ENCODE measurements around the gene STARD3. TPM values are rescaled to one million over a fixed set of nuclear protein-coding genes. Genes with fewer than 3 reads are reported as not detected.

Gene STARD3
- total RNA-seq, 2 donors from 2014 or later = 62.7 to 80.6 TPM

- no peak overlapping the region for H3K27ac Mint-ChIP-seq
- no peak for DNase-seq (ENCODE audit: low spot score in 2 of 2)
- ATAC-seq = no peak
- peaks cover 0 to 5% of the 10 kb centered on the region in 2 donors for H3K36me3 Mint-ChIP-seq
- H3K9me3 Mint-ChIP-seq = no peaks in the 10 kb centered on the region
Measured at GRCh38 chr17:39601758-39602532, 35.0 kb upstream of the STARD3 start.

- Mint-ChIP-seq H3K27ac (no peak overlapping the region), H3K36me3 (peaks cover 0 to 5% of the 10 kb centered on the region in 2 donors), H3K9me3 (no peaks in the 10 kb centered on the region)
- no peak for ATAC-seq
- no peak for DNase-seq (ENCODE audit: low spot score in 2 of 2)
Measured at GRCh38 chr17:39602533-39603303, 34.2 kb upstream of the STARD3 start.

- no peak for ATAC-seq
- no peak for DNase-seq (ENCODE audit: low spot score in 2 of 2)
- Mint-ChIP-seq H3K27ac (no peak overlapping the region), H3K36me3 (peaks cover 0 to 5% of the 10 kb centered on the region in 2 donors), H3K9me3 (no peaks in the 10 kb centered on the region)
Measured at GRCh38 chr17:39603304-39604016, 33.5 kb upstream of the STARD3 start.

GRCh38 chr17:39604911-39605491 lies 31.9 kb upstream of the STARD3 start:
- no peaks in the 10 kb centered on the region for H3K9me3 Mint-ChIP-seq
- H3K27ac Mint-ChIP-seq = no peak overlapping the region
- peak in 1 of 2 donors; percentile 16 for ATAC-seq
- DNase-seq (ENCODE audit: low spot score in 2 of 2) = no peak
- peaks cover 0 to 5% of the 10 kb centered on the region in 2 donors for H3K36me3 Mint-ChIP-seq

GRCh38 chr17:39605492-39606433 lies 31.2 kb upstream of the STARD3 start:
- DNase-seq (ENCODE audit: low spot score in 2 of 2) = no peak
- ATAC-seq = peak in 1 of 2 donors; percentile 50
- no peak overlapping the region for H3K27ac Mint-ChIP-seq
- no peaks in the 10 kb centered on the region for H3K9me3 Mint-ChIP-seq
- H3K36me3 Mint-ChIP-seq = peaks cover 0 to 5% of the 10 kb centered on the region in 2 donors

GRCh38 chr17:39606434-39607056 lies 30.4 kb upstream of the STARD3 start:
- ATAC-seq (peak in 1 of 2 donors; percentile 26), DNase-seq (ENCODE audit: low spot score in 2 of 2) (no peak)
- no peaks in the 10 kb centered on the region for H3K9me3 Mint-ChIP-seq
- H3K27ac Mint-ChIP-seq = no peak overlapping the region
- peaks cover 0 to under 1% of the 10 kb centered on the region in 2 donors for H3K36me3 Mint-ChIP-seq

GRCh38 chr17:39607057-39607850 lies 29.7 kb upstream of the STARD3 start:
- Mint-ChIP-seq H3K9me3 (no peaks in the 10 kb centered on the region), H3K27ac (no peak overlapping the region), H3K36me3 (no peaks in the 10 kb centered on the region)
- DNase-seq (ENCODE audit: low spot score in 2 of 2) (no peak), ATAC-seq (no peak)

- ATAC-seq (no peak), DNase-seq (ENCODE audit: low spot score in 2 of 2) (no peak)
- Mint-ChIP-seq H3K9me3 (no peaks in the 10 kb centered on the region), H3K36me3 (no peaks in the 10 kb centered on the region), H3K27ac (no peak within 1 kb of the TSS)
Measured at GRCh38 chr17:39607851-39608130, 29.2 kb upstream of the STARD3 start, which contains the start of gene NEUROD2. TSS of gene NEUROD2 (minus strand) at chr17:39607920. CDS start at chr17:39606599, 1,321 bp downstream.

- no peak for ATAC-seq
- Mint-ChIP-seq H3K36me3 (no peaks in the 10 kb centered on the region), H3K9me3 (no peaks in the 10 kb centered on the region), H3K27ac (no peak overlapping the region)
- DNase-seq (ENCODE audit: low spot score in 2 of 2) = no peak
Measured at GRCh38 chr17:39608142-39608981, 28.6 kb upstream of the STARD3 start.

- H3K9me3 Mint-ChIP-seq = no peaks in the 10 kb centered on the region
- no peak overlapping the region for H3K27ac Mint-ChIP-seq
- DNase-seq (ENCODE audit: low spot score in 2 of 2) (no peak), ATAC-seq (no peak)
- H3K36me3 Mint-ChIP-seq = no peaks in the 10 kb centered on the region
Measured at GRCh38 chr17:39609416-39610025, 27.4 kb upstream of the STARD3 start.

GRCh38 chr17:39611401-39612112 lies 25.4 kb upstream of the STARD3 start:
- no peaks in the 10 kb centered on the region for H3K36me3 Mint-ChIP-seq
- DNase-seq (ENCODE audit: low spot score in 2 of 2) (no peak), ATAC-seq (no peak)
- no peaks in the 10 kb centered on the region for H3K9me3 Mint-ChIP-seq
- H3K27ac Mint-ChIP-seq = no peak overlapping the region

GRCh38 chr17:39612291-39612894 lies 24.6 kb upstream of the STARD3 start:
- H3K36me3 Mint-ChIP-seq = no peaks in the 10 kb centered on the region
- no peak overlapping the region for H3K27ac Mint-ChIP-seq
- no peaks in the 10 kb centered on the region for H3K9me3 Mint-ChIP-seq
- ATAC-seq (no peak), DNase-seq (ENCODE audit: low spot score in 2 of 2) (no peak)

- no peaks in the 10 kb centered on the region for H3K36me3 Mint-ChIP-seq
- no peak overlapping the region for H3K27ac Mint-ChIP-seq
- H3K9me3 Mint-ChIP-seq = no peaks in the 10 kb centered on the region
- ATAC-seq (no peak), DNase-seq (ENCODE audit: low spot score in 2 of 2) (no peak)
Measured at GRCh38 chr17:39612935-39613464, 23.9 kb upstream of the STARD3 start.
